ENCODE measurements around the gene IQCC.
A peak's percentile ranks its signal among the peaks of the same experiment; 100 is the strongest.

- peak in 1 of 2 donors; percentile 22 for TF ChIP-seq POLR2AphosphoS5 (IDR thresholded peaks at IDR 0.05)
- TF ChIP-seq, protein P1, sequence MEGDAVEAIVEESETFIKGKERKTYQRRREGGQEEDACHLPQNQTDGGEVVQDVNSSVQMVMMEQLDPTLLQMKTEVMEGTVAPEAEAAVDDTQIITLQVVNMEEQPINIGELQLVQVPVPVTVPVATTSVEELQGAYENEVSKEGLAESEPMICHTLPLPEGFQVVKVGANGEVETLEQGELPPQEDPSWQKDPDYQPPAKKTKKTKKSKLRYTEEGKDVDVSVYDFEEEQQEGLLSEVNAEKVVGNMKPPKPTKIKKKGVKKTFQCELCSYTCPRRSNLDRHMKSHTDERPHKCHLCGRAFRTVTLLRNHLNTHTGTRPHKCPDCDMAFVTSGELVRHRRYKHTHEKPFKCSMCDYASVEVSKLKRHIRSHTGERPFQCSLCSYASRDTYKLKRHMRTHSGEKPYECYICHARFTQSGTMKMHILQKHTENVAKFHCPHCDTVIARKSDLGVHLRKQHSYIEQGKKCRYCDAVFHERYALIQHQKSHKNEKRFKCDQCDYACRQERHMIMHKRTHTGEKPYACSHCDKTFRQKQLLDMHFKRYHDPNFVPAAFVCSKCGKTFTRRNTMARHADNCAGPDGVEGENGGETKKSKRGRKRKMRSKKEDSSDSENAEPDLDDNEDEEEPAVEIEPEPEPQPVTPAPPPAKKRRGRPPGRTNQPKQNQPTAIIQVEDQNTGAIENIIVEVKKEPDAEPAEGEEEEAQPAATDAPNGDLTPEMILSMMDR (IDR thresholded peaks at IDR 0.05), result no peak
These were observed 36.9 kb downstream of the IQCC start for GRCh38 chr1:32242341-32242851.
